Colonic mucosa (tissue), 4 donors: ENCODE measurements around the gene EGR4. TPM values are rescaled to one million over a fixed set of nuclear protein-coding genes. Genes with fewer than 3 reads are reported as not detected.
A peak's percentile ranks its signal among the peaks of the same experiment; 100 is the strongest.

Experiments used
- DNase-seq: peaks from one replicate; pipeline ENCODE4 v3.0.0-alpha.2; 2020
- H3K27ac ChIP-seq: fragments of 200-600 bp; one replicate; pipeline ENCODE4 v1.8.0; 2021
- H3K27me3 ChIP-seq: fragments of 200-600 bp; one replicate; pipeline ENCODE4 v1.8.0; 2021
- H3K36me3 ChIP-seq: fragments of 200-600 bp; one replicate; pipeline ENCODE4 v1.8.0; 2021
- H3K4me1 ChIP-seq: fragments of 200-600 bp; one replicate; pipeline ENCODE4 v1.8.0; 2021; ENCODE audit warnings: mild to moderate bottlenecking
- H3K4me3 ChIP-seq: fragments of 200-600 bp; one replicate; pipeline ENCODE4 v1.8.0; 2021
- H3K9ac ChIP-seq, 2 donors: one replicate each; pipeline ENCODE4 v1.7.0; 2013; ENCODE audit warnings: control low read depth in 2 of 2, low read depth in 2 of 2, low read length in 2 of 2
- H3K9me3 ChIP-seq: fragments of 200-600 bp; one replicate; pipeline ENCODE4 v1.8.0; 2021
- CTCF ChIP-seq: fragments of 200-600 bp; IDR thresholded peaks from one replicate; pipeline ENCODE4 v1.8.0; 2022; ENCODE audit warnings: antibody characterized with exemption, mild to moderate bottlenecking
- intact Hi-C: fragments of 100-400 bp; cut with DNase I; formaldehyde crosslinking; loops from one replicate; pipeline ENCODE4 v1.14.1; 2022
- total RNA-seq, 2 donors: library from RNA; stranded (reverse); fragmentation: NEBNext Ultra II Directional in 1 of 2; extraction: Animal tissue kit (Norgen Biotek cat#: 25700) in 1 of 2; gene quantifications; one replicate each; pipeline ENCODE4 v1.2.1, GENCODE V29; 2021
- donor health status: healthy.
- donor health status: DM: no; HTN: no; CAD: no.
- donor health status: DM: no; HTN: no; CAD: no.

Gene EGR4
- total RNA-seq, 2 donors from 2014 or later = not detected

GRCh38 chr2:73284296-73285158 lies 8.8 kb downstream of the EGR4 start, which contains the start of gene FBXO41:
Gene FBXO41 (minus strand): TSS chr2:73284478. CDS start chr2:73269630, 14,848 bp downstream.
- H3K27ac ChIP-seq = no peak within 1 kb of the TSS
- peak within 1 kb of the TSS; percentile 29 to 60 for H3K9ac ChIP-seq
- TF ChIP-seq CTCF = no peak
- intact Hi-C loops = no loop called here
- H3K4me1 ChIP-seq = no peaks in the 10 kb centered on the region
- H3K9me3 ChIP-seq = no peaks in the 10 kb centered on the region
- DNase-seq = peak; percentile 49
- H3K36me3 ChIP-seq = no peaks in the 10 kb centered on the region
- H3K4me3 ChIP-seq = peak within 1 kb of the TSS; percentile 68
- H3K27me3 ChIP-seq = no peaks in the 10 kb centered on the region

GRCh38 chr2:73283545-73284295 lies 9.6 kb downstream of the EGR4 start:
- peak overlapping the region; percentile 29 to 60 for H3K9ac ChIP-seq

GRCh38 chr2:73282924-73283544 lies 10.3 kb downstream of the EGR4 start:
- Histone ChIP-seq H3K27ac (no peak overlapping the region), H3K27me3 (no peaks in the 10 kb centered on the region), H3K4me1 (no peaks in the 10 kb centered on the region), H3K9me3 (no peaks in the 10 kb centered on the region), H3K36me3 (no peaks in the 10 kb centered on the region), H3K4me3 (no peak overlapping the region), H3K9ac (no peak overlapping the region)
- no peak for TF ChIP-seq CTCF
- intact Hi-C loops = no loop called here
- DNase-seq = no peak

More at GRCh38 chr2:73283545-73284295, 9.6 kb downstream of the EGR4 start:
- intact Hi-C loops = no loop called here
- Histone ChIP-seq H3K4me3 (peak overlapping the region; percentile 68), H3K9me3 (no peaks in the 10 kb centered on the region), H3K27ac (no peak overlapping the region), H3K27me3 (no peaks in the 10 kb centered on the region), H3K36me3 (no peaks in the 10 kb centered on the region), H3K4me1 (no peaks in the 10 kb centered on the region)
- DNase-seq = no peak
- no peak for TF ChIP-seq CTCF

GRCh38 chr2:73281244-73281643 lies 12.1 kb downstream of the EGR4 start:
- intact Hi-C loops = no loop called here

More at GRCh38 chr2:73281244-73281643, 12.1 kb downstream of the EGR4 start:
- no peak for DNase-seq
- no peak for TF ChIP-seq CTCF
- Histone ChIP-seq H3K27me3 (no peaks in the 10 kb centered on the region), H3K9me3 (no peaks in the 10 kb centered on the region), H3K4me3 (no peak overlapping the region), H3K4me1 (no peaks in the 10 kb centered on the region), H3K36me3 (no peaks in the 10 kb centered on the region), H3K9ac (no peak overlapping the region), H3K27ac (no peak overlapping the region)
